H9 (cell line): ENCODE measurements around the gene ANTKMT. TPM values are rescaled to one million over a fixed set of nuclear protein-coding genes. Genes with fewer than 3 reads are reported as not detected.

Experiments
- DNase-seq: peaks from one replicate; pipeline ENCODE4 v3.0.0-alpha.2; 2017
- H2AFZ ChIP-seq: one replicate; pipeline ENCODE4 v1.6.1; 2013; ENCODE audit warnings: mild to moderate bottlenecking, low read length, control low read depth, moderate library complexity
- H2AK5ac ChIP-seq: 2 replicates; pipeline ENCODE4 v1.6.1; 2013; ENCODE audit warnings: low read length, control low read depth, mixed read lengths; ENCODE audit not compliant: insufficient read length
- H2BK120ac ChIP-seq: one replicate; pipeline ENCODE4 v1.6.1; 2013; ENCODE audit warnings: low read depth, mild to moderate bottlenecking, low read length, control low read depth, inconsistent platforms; ENCODE audit not compliant: poor library complexity, severe bottlenecking
- H2BK12ac ChIP-seq: 2 replicates; pipeline ENCODE4 v1.6.1; 2013; ENCODE audit warnings: low read length, control low read depth, mixed read lengths, low read depth; ENCODE audit not compliant: insufficient read length
- H2BK15ac ChIP-seq: 2 replicates; pipeline ENCODE4 v1.6.1; 2013; ENCODE audit warnings: low read depth, low read length, control low read depth
- H2BK20ac ChIP-seq: one replicate; pipeline ENCODE4 v1.6.1; 2013; ENCODE audit warnings: low read depth, mild to moderate bottlenecking, low read length, control low read depth, inconsistent platforms; ENCODE audit not compliant: poor library complexity, severe bottlenecking
- H2BK5ac ChIP-seq: 2 replicates; pipeline ENCODE4 v1.6.1; 2013; ENCODE audit warnings: low read length, control low read depth, mixed read lengths; ENCODE audit not compliant: insufficient read length
- H3K14ac ChIP-seq: 2 replicates; pipeline ENCODE4 v1.6.1; 2013; ENCODE audit warnings: low read length, control low read depth; ENCODE audit not compliant: insufficient read depth
- H3K18ac ChIP-seq: 2 replicates; pipeline ENCODE4 v1.6.1; 2013; ENCODE audit warnings: low read depth, mild to moderate bottlenecking, mixed read lengths, low read length, control low read depth; ENCODE audit not compliant: insufficient read length
- H3K23ac ChIP-seq: 2 replicates; pipeline ENCODE4 v1.6.1; 2013; ENCODE audit warnings: low read length, control low read depth, mixed read lengths, low read depth; ENCODE audit not compliant: insufficient read length
- H3K23me2 ChIP-seq: 2 replicates; pipeline ENCODE4 v1.6.1; 2013; ENCODE audit warnings: low read depth, mild to moderate bottlenecking, mixed read lengths, low read length, control low read depth; ENCODE audit not compliant: insufficient read length, poor library complexity, severe bottlenecking
- H3K27ac ChIP-seq: 2 replicates; pipeline ENCODE4 v1.5.1; 2013; ENCODE audit warnings: low read length, control low read depth, mixed read lengths, low read depth; ENCODE audit not compliant: insufficient read length
- H3K27me3 ChIP-seq: 2 replicates; pipeline ENCODE4 v1.6.1; 2013; ENCODE audit warnings: low read length, control low read depth, inconsistent platforms; ENCODE audit not compliant: insufficient read depth
- H3K4ac ChIP-seq: 2 replicates; pipeline ENCODE4 v1.6.1; 2013; ENCODE audit warnings: low read depth, mild to moderate bottlenecking, control low read depth, inconsistent platforms, low read length, moderate library complexity
- H3K4me1 ChIP-seq: 2 replicates; pipeline ENCODE4 v1.6.1; 2013; ENCODE audit warnings: low read length, control low read depth, inconsistent platforms; ENCODE audit not compliant: insufficient read depth
- H3K4me2 ChIP-seq: 2 replicates; pipeline ENCODE4 v1.6.1; 2013; ENCODE audit warnings: low read length, control low read depth, mixed read lengths; ENCODE audit not compliant: insufficient read length, insufficient read depth
- H3K56ac ChIP-seq: 2 replicates; pipeline ENCODE4 v1.6.1; 2013; ENCODE audit warnings: low read depth, mild to moderate bottlenecking, mixed read lengths, low read length, control low read depth; ENCODE audit not compliant: insufficient read length
- H3K79me1 ChIP-seq: 2 replicates; pipeline ENCODE4 v1.6.1; 2013; ENCODE audit warnings: low read depth, mild to moderate bottlenecking, moderate library complexity, low read length, control low read depth, inconsistent platforms; ENCODE audit not compliant: insufficient read depth, poor library complexity, severe bottlenecking
- H3K79me2 ChIP-seq: 2 replicates; pipeline ENCODE4 v1.6.1; 2013; ENCODE audit warnings: low read length, control low read depth, inconsistent platforms; ENCODE audit not compliant: insufficient read depth
- H3K9ac ChIP-seq: 2 replicates; pipeline ENCODE4 v1.6.1; 2013; ENCODE audit warnings: low read length, control low read depth, mixed read lengths; ENCODE audit not compliant: insufficient read length; ENCODE audit errors: extremely low read depth
- H3K9me3 ChIP-seq: one replicate; pipeline ENCODE4 v1.6.1; 2013; ENCODE audit warnings: low read depth, low read length, inconsistent platforms; ENCODE audit not compliant: control insufficient read depth
- H3T11ph ChIP-seq: one replicate; pipeline ENCODE4 v1.6.1; 2013; ENCODE audit warnings: mild to moderate bottlenecking, low read length, control low read depth, inconsistent platforms
- H4K20me1 ChIP-seq: one replicate; pipeline ENCODE4 v1.6.1; 2013; ENCODE audit not compliant: control insufficient read depth, insufficient read length, insufficient read depth
- H4K5ac ChIP-seq: 2 replicates; pipeline ENCODE4 v1.6.1; 2013; ENCODE audit warnings: low read depth, mild to moderate bottlenecking, mixed read lengths, low read length, control low read depth; ENCODE audit not compliant: insufficient read length
- H4K8ac ChIP-seq: replicated peaks from 2 replicates; pipeline ENCODE4 v1.6.1; 2013; ENCODE audit warnings: low read length, control low read depth, mixed read lengths, low read depth; ENCODE audit not compliant: insufficient read length
- H4K91ac ChIP-seq: 2 replicates; pipeline ENCODE4 v1.6.1; 2013; ENCODE audit warnings: low read depth, mild to moderate bottlenecking, moderate library complexity, mixed read lengths, low read length, control low read depth; ENCODE audit not compliant: insufficient read length
- H3K27ac Mint-ChIP-seq, 3 experiments: 2 replicates in 2 of 3; 3 replicates in 1 of 3; pipeline ENCODE4 v1.8.0; 2020 to 2021; ENCODE audit warnings: mixed read lengths in 3 of 3, mild to moderate bottlenecking in 1 of 3, moderate library complexity in 1 of 3
- H3K27me3 Mint-ChIP-seq: 2 replicates; pipeline ENCODE4 v1.8.0; 2021; ENCODE audit warnings: low read depth, mild to moderate bottlenecking, moderate library complexity, mixed read lengths
- H3K36me3 Mint-ChIP-seq, 3 experiments: 2 replicates in 2 of 3; 3 replicates in 1 of 3; pipeline ENCODE4 v1.8.0; 2020 to 2021; ENCODE audit warnings: low read depth in 3 of 3, mixed read lengths in 3 of 3; ENCODE audit not compliant: insufficient read depth in 1 of 3
- H3K4me1 Mint-ChIP-seq, 2 experiments: 2 replicates each; pipeline ENCODE4 v1.8.0; 2020; ENCODE audit warnings: mixed read lengths in 2 of 2
- H3K4me3 Mint-ChIP-seq, 2 experiments: 2 replicates in 1 of 2; 3 replicates in 1 of 2; pipeline ENCODE4 v1.8.0; 2020 to 2021; ENCODE audit warnings: mild to moderate bottlenecking in 2 of 2, mixed read lengths in 2 of 2, moderate library complexity in 1 of 2
- H3K9me3 Mint-ChIP-seq, 2 experiments: 2 replicates in 1 of 2; 3 replicates in 1 of 2; pipeline ENCODE4 v1.8.0; 2020; ENCODE audit warnings: mild to moderate bottlenecking in 2 of 2, mixed read lengths in 2 of 2, moderate library complexity in 1 of 2
- CTCF ChIP-seq: fragments of 200-600 bp; sonication (generic); conservative IDR thresholded peaks from 3 replicates; pipeline ENCODE4 v1.8.0; 2021; ENCODE audit warnings: antibody characterized with exemption, mild to moderate bottlenecking
- WGBS: extraction: QIAGEN DNeasy Blood & Tissue Kit; methylation state at CpG from one replicate; pipeline ENCODE4 v1.1.7; 2013; ENCODE audit warnings: missing lambda C conversion rate, low lambda C conversion rate, mixed read lengths; ENCODE audit not compliant: insufficient read length; ENCODE audit errors: extremely low coverage; 5-methylcytosine and 5-hydroxymethylcytosine counted together
- total RNA-seq: library from RNA; stranded (reverse); gene quantifications from 2 replicates; pipeline ENCODE4 v1.2.1, GENCODE V29; 2021

The ANTKMT gene
- total RNA-seq, 1 experiment from 2014 or later, result 31.5 TPM

GRCh38 chr16:694863-695354, 26.0 kb upstream of the ANTKMT start:
- H3K23me2 ChIP-seq, result peaks cover 20% of the 10 kb centered on the region
- H2AK5ac ChIP-seq, result no peak overlapping the region
- no peak for DNase-seq
- no peak overlapping the region for H3K27ac ChIP-seq
- H3K4ac ChIP-seq, result no peak overlapping the region
- Mint-ChIP-seq H3K4me3 (peak overlapping the region; percentile 49 to 70), H3K27me3 (peaks cover 87% of the 10 kb centered on the region), H3K4me1 (peaks cover 0 to 9% of the 10 kb centered on the region in 2 experiments; a peak in 2 of 4 replicates), H3K36me3 (no peaks in the 10 kb centered on the region), H3K9me3 (no peaks in the 10 kb centered on the region; a peak in 1 of 5 replicates), H3K27ac (no peak overlapping the region)
- H2BK12ac ChIP-seq, result no peak overlapping the region
- H3K4me1 ChIP-seq, result no peaks in the 10 kb centered on the region
- H2BK15ac ChIP-seq, result no peak overlapping the region
- peaks cover 19% of the 10 kb centered on the region for H3K27me3 ChIP-seq
- H3K14ac ChIP-seq, result no peak overlapping the region
- no peak overlapping the region for H2AFZ ChIP-seq
- no peak for TF ChIP-seq CTCF
- no CpG with 5 or more reads among the region's 37 CpGs for WGBS
- H3K4me2 ChIP-seq, result peak overlapping the region; percentile 56
- no peaks in the 10 kb centered on the region for H3K79me2 ChIP-seq
- no peak overlapping the region for H3T11ph ChIP-seq
- no peaks in the 10 kb centered on the region for H4K20me1 ChIP-seq
- no peaks in the 10 kb centered on the region for H3K9me3 ChIP-seq
- no peak overlapping the region for H3K9ac ChIP-seq
- no peak overlapping the region for H3K23ac ChIP-seq
- H3K79me1 ChIP-seq, result no peaks in the 10 kb centered on the region
- H4K91ac ChIP-seq, result no peak overlapping the region
- no peak overlapping the region for H2BK5ac ChIP-seq
- H3K56ac ChIP-seq, result no peak overlapping the region
- H4K5ac ChIP-seq, result no peak overlapping the region
- H3K18ac ChIP-seq, result no peak overlapping the region
- no peak overlapping the region for H2BK120ac ChIP-seq
- no peak overlapping the region for H4K8ac ChIP-seq
- H2BK20ac ChIP-seq, result no peak overlapping the region
